Inferior parietal cortex (tissue), 1 donor: Measurements from ENCODE around the gene MLLT10.
"Not testable (repeated sequence)": the region's sequence is repeated elsewhere in the genome, so short reads cannot be mapped to it uniquely, and the experiment has no call there.

Experiments
- DNase-seq: peaks from one replicate; pipeline ENCODE4 v3.0.0-alpha.2; 2016; ENCODE audit errors: extremely low spot score

The MLLT10 gene

GRCh38 chr10:21699575-21699974, 165.5 kb downstream of the MLLT10 start:
- no peak for DNase-seq

DNA sequence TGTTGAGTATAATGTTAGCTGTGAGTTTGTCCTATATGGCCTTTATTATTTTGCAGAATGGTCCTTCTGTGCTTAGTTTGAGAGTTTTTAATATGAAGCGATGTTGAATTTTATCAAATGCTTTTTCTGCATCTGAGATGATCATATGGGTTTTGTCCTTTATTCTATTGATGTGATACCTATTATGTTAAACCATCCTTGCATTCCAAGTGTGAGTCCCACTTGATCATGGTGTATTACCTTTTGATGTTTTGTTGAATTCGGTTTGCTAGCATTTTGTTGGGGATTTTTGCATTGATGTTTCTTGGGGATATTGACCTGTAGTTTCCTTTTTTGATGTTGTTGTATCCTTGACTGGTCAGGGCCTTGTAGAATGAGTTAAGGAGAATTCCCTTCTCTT, 166.4 kb downstream of the MLLT10 start:
- DNase-seq: no peak

- DNase-seq: no peak
These were observed 168.6 kb downstream of the MLLT10 start for GRCh38 chr10:21702633-21703111.

- DNase-seq: no peak
These were observed 171.3 kb downstream of the MLLT10 start for GRCh38 chr10:21705142-21705827.

- DNase-seq: no peak
These were observed 171.8 kb downstream of the MLLT10 start for GRCh38 chr10:21705828-21706176.

- DNase-seq: no peak
These were observed 173.5 kb downstream of the MLLT10 start for GRCh38 chr10:21707498-21707897.

DNA sequence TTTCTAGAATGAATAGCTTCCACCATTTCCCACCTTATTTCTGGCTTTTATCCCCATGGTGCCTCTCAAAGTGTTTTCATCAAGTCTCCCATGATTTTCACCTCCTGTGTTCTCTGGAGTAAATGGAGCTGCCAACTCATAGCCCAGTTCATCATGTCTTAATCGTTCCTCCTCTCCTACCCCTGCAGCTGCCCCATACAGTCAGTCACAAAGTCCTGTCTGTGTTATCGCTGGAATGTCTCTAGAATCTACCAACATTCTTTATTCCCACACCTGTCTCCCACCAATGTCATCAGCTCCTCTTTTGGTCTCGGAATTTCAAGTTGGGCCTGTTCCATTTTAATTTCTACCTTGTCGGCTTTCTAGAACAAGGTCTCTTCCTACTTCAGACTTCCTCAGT, 178.9 kb downstream of the MLLT10 start:
- no peak for DNase-seq

DNA sequence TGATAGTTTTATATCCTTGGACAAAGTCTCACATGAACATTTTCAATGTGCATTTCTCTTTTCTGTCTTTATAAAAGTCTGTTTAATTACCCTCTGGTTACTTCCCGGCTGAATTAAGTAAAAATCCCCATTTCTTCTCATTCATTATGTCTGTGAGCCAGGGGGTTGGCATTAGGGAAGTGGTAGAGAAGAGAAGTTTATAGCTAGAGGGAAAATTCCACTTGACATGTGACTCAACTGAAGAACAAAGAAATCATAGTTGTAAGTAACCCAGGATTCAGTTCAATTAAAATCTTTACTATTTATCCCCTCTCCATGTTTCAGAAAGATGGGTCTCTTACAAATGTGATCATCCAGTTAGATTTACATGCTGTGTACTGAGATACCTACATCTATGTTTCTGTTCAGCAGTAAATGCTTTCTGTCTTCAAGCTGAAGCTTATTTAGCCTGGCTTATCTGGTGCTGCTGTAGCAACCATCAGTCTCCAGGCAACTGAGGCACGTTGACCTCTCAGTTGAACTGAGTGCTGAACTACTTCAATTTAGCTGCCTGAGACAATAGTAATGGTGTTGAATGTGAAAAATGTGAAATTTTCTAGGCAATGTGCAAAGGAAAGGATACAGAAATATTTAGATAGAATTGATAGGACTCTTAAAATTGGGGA, 181.6 kb downstream of the MLLT10 start:
- no peak for DNase-seq

DNA sequence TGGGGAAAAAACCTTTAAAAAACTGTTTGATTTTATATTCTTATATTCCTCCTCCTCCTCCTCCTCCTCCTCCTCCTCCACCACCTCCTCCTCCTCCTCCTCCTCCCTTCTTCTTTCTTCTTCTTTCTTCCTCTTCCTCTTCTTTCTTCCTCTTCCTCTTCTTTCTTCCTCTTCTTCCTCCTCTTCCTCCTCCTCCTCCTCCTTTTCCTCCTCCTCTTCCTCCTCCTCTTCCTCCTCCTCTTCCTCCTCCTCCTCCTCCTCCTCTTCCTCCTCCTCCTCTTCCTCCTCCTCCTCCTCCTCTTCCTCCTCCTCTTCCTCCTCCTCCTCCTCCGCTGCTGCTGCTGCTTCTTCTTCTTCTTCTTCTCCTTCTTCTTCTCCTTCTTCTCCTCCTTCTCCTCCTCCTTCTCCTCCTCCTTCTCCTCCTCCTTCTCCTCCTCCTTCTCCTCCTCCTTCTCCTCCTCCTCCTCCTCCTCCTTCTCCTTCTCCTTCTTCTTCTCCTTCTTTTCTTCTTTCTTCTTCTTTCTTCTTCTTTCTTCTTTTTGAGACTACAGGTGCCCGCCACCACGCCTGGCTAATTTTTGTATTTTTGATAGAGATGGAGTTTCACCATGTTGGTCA, 183.5 kb downstream of the MLLT10 start:
- DNase-seq: not testable (repeated sequence)

GRCh38 chr10:21719502-21719901, 185.5 kb downstream of the MLLT10 start:
- no peak for DNase-seq

DNA sequence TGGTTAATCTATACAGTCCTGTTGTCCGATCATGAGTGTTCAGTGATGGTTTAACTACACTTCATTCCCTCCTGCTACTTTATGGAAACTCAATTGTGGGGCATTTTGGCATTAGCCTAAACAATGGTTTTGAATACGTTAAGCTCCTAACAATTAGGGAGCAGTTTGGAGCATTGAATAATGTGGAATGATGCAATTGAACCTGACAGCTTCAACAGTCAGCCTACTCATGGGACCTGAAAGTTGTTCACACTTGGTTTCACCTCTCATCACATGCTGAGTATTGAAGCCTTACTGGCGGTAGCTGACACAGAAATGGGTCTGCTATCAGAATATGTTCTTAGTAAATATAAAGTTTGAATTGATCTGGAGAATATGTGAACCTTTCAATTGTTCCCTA, 186.1 kb downstream of the MLLT10 start:
- no peak for DNase-seq

DNA sequence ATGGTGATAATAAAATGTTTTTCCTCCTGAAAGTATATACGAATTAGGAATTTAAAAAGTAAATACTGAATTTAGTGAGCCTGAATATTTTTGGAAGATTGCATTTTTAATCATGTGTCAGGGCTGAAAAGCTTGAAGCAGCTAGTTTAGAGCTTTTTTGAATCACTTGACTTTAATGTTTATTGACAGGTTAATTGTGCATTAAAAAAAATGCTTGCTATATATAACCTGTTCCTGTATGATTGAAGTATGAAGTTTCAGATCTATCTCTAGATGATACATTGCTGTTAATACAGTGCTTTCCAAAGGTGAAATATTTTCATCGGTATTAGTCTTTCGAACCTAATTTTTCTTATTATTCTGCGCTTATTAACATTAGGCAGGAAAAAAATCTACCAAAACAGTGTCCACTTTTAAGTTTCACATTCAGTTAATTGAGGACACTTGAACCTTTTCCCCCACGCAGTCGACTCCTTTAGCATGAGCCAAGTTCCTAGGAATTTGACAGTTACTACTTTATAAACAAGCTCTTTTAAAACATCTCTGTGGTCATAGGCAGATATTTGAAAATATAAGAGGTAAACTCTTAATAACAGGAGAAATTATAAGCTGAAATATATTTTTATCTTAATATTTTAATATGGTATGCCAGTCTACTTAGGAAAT, 187.1 kb downstream of the MLLT10 start:
- no peak for DNase-seq

- no peak for DNase-seq
These were observed 188.2 kb downstream of the MLLT10 start for GRCh38 chr10:21722209-21722608.

GRCh38 chr10:21724020-21724589, 190.1 kb downstream of the MLLT10 start:
- no peak for DNase-seq

- peak; percentile 96 for DNase-seq
These were observed 190.8 kb downstream of the MLLT10 start for GRCh38 chr10:21724687-21725367.

GRCh38 chr10:21726601-21727225, 192.7 kb downstream of the MLLT10 start:
- no peak for DNase-seq

DNA sequence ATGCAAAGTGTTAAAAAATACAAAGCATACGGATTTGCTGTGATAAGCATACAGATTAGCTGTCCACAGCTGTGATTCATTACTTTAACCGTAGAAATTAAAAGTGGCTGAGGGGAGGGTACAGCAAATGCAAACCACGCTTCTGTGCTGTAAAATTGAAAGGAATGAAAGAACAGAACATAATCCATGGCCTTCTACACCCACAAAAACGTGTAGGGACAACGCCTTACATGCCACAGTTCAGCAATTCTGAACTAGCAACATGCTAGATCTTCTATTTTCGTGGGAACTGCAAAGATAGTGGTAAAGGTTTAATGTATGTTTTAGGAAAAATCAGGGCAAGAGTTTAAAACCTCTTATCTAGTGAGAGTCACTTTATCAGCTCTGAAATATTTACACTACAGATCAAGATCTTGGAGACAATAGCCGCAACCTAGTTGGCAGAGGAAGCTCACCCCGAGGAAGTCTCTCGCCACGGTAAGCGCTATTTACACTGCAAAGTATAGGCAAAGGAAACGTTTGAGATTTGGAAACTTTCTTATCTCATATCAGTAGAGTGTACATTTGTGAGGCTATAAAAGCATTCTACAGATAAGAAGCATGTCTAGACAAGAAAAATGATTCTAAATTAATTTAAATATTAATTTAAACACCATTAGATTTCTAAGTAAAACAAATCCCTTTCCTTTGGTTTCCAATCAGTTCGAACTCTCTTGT, 193.6 kb downstream of the MLLT10 start:
- no peak for DNase-seq

DNA sequence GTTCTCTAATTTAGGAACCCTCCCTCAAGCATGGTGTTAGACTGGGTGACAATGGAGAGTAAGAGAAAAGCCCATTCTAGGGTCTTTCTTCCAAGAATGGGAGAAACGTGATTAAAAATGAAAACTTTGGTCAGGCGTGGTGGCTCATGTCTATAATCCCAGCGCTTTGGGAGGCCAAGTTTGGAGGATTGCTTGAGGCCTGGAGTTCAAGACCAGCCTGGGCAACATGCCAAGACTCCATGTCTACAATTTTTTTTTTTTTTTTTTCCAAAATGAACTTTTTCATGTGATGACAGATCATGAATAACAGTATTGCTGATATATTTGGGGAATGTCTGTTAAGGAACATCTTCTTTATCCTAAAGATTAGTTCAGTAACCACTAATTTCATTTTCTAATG, 194.6 kb downstream of the MLLT10 start:
- no peak for DNase-seq

DNA sequence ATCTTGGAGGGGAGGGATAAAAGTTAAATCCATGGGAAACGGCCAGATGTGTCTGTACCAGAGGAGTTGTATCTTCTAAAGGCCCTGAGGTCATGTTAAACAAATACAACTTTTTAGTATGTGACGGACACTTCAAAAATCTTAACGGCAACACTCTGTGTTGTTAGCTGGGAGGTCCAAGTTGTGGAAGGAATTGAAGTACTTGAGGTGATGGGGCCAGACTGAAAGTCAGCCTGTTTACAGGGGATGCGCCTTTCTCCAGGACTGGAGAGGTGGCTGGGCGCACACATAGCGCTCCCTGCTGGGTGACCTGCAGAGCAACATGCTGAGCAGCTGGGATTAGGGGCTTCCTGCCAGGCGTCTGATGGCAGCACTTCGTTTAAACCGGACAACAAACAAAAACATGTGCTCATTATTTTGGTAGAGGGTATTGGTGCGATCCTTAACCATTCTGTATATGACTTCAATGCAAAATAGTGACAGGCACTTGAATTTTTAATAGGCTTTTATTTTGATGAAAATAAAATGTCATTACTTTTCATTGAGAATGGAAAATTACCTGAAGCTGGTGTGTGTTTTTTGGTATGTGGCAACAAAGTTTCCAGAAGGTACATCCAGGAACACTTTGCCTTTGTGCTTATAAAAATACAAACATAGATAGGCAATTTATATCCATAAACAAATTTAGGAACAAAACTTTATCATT, 198.2 kb downstream of the MLLT10 start:
- DNase-seq: peak; percentile 61

DNA sequence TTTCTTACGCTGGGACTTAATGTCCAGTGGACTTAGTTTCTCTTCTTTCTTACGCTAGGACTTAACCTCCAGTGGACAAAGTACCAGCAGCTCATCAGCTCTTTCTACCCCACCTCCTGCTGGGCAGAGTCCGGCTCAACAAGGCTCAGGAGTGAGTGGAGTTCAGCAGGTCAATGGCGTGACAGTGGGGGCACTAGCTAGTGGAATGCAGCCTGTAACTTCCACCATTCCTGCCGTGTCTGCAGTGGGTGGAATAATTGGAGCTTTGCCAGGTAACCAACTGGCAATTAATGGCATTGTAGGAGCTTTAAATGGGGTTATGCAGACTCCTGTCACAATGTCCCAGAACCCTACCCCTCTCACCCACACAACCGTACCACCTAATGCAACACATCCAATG, 199.7 kb downstream of the MLLT10 start:
- DNase-seq: no peak
